WTC11 (cell line): ENCODE data around the gene SRCIN1. TPM values are rescaled to one million over a fixed set of nuclear protein-coding genes. Genes with fewer than 3 reads are reported as not detected.

Experiments
- ATAC-seq: fragments of 200-7000 bp; cut with Tn5 transposase; 2 replicates; pipeline ENCODE4 v1.10.0; 2021; ENCODE audit warnings: mild to moderate bottlenecking, moderate library complexity
- CTCF ChIA-PET: fragments of 300-600 bp; sonication (Branson Sonifier 250); formaldehyde crosslinking; loops from one replicate; lab custom pipeline; 2021; ENCODE audit warnings: antibody characterized with exemption; lab: Charles Lee
- POLR2A ChIA-PET: fragments of 350-600 bp; sonication (Branson Sonifier 250); formaldehyde crosslinking; loops from one replicate; lab custom pipeline; 2021; ENCODE audit warnings: antibody characterized with exemption; lab: Charles Lee
- DNase-seq: peaks from one replicate; pipeline ENCODE4 v3.0.0; 2021; ENCODE audit warnings: low spot score
- H3K27ac Mint-ChIP-seq: 2 replicates; pipeline ENCODE4 v1.8.0; 2021; ENCODE audit warnings: mixed read lengths
- H3K27me3 Mint-ChIP-seq: 2 replicates; pipeline ENCODE4 v1.8.0; 2021; ENCODE audit warnings: low read depth, mild to moderate bottlenecking, moderate library complexity, mixed read lengths
- H3K36me3 Mint-ChIP-seq: 2 replicates; pipeline ENCODE4 v1.8.0; 2021; ENCODE audit warnings: mixed read lengths
- H3K4me1 Mint-ChIP-seq: 2 replicates; pipeline ENCODE4 v1.8.0; 2022; ENCODE audit warnings: mixed read lengths
- H3K4me3 Mint-ChIP-seq: 2 replicates; pipeline ENCODE4 v1.8.0; 2021; ENCODE audit warnings: mild to moderate bottlenecking, moderate library complexity, mixed read lengths
- H3K9me3 Mint-ChIP-seq: 2 replicates; pipeline ENCODE4 v1.8.0; 2021; ENCODE audit warnings: mixed read lengths
- ARID4B ChIP-seq: sonication (generic); formaldehyde crosslinking; IDR thresholded peaks from 2 replicates; pipeline ENCODE4 v1.8.0; 2023; ENCODE audit warnings: missing genetic modification reagents, mild to moderate bottlenecking, borderline replicate concordance
- E2F5 ChIP-seq: sonication (generic); formaldehyde crosslinking; IDR thresholded peaks from 2 replicates; pipeline ENCODE4 v1.8.1; 2022; ENCODE audit warnings: mild to moderate bottlenecking, moderate library complexity, missing genetic modification reagents
- ERG ChIP-seq: fragments of 250-450 bp; sonication (Bioruptor Pico); IDR thresholded peaks from 2 replicates; pipeline ENCODE4 v1.8.0; 2021; ENCODE audit warnings: mild to moderate bottlenecking
- ETV6 ChIP-seq: sonication (generic); formaldehyde crosslinking; IDR thresholded peaks from 2 replicates; pipeline ENCODE4 v1.8.1; 2022; ENCODE audit warnings: mild to moderate bottlenecking, missing genetic modification reagents
- FOXJ3 ChIP-seq: sonication (generic); formaldehyde crosslinking; IDR thresholded peaks from 2 replicates; pipeline ENCODE4 v1.9.0; 2021; ENCODE audit warnings: missing genetic modification reagents, mild to moderate bottlenecking, borderline replicate concordance
- FOXP4 ChIP-seq: sonication (generic); formaldehyde crosslinking; IDR thresholded peaks from 2 replicates; pipeline ENCODE4 v1.8.0; 2022; ENCODE audit warnings: mild to moderate bottlenecking, missing genetic modification reagents
- GRHL2 ChIP-seq: fragments of 250-450 bp; sonication (Bioruptor Pico); IDR thresholded peaks from 2 replicates; pipeline ENCODE4 v1.8.0; 2022; ENCODE audit warnings: mild to moderate bottlenecking, moderate library complexity; ENCODE audit not compliant: insufficient replicate concordance, severe bottlenecking
- GTF2I ChIP-seq: fragments of 250-450 bp; sonication (Bioruptor Pico); conservative IDR thresholded peaks from 2 replicates; pipeline ENCODE4 v1.4.0; 2021; ENCODE audit warnings: mild to moderate bottlenecking
- IRF2 ChIP-seq: sonication (generic); formaldehyde crosslinking; IDR thresholded peaks from 2 replicates; pipeline ENCODE4 v1.8.0; 2022; ENCODE audit warnings: low read depth, missing genetic modification reagents, borderline replicate concordance
- JUN ChIP-seq: sonication (generic); formaldehyde crosslinking; IDR thresholded peaks from 2 replicates; pipeline ENCODE4 v1.8.0; 2023; ENCODE audit warnings: mild to moderate bottlenecking, missing genetic modification reagents
- MAX ChIP-seq: sonication (generic); formaldehyde crosslinking; IDR thresholded peaks from 2 replicates; pipeline ENCODE4 v1.8.0; 2022; ENCODE audit warnings: mild to moderate bottlenecking, missing genetic modification reagents
- NFATC4 ChIP-seq: fragments of 250-450 bp; sonication (Bioruptor Pico); IDR thresholded peaks from 2 replicates; pipeline ENCODE4 v1.9.0; 2021; ENCODE audit warnings: mild to moderate bottlenecking
- SOX15 ChIP-seq: fragments of 250-450 bp; sonication (Bioruptor Pico); IDR thresholded peaks from 2 replicates; pipeline ENCODE4 v1.9.0; 2021; ENCODE audit warnings: mild to moderate bottlenecking
- TCF7 ChIP-seq: sonication (generic); formaldehyde crosslinking; IDR thresholded peaks from 2 replicates; pipeline ENCODE4 v1.8.0; 2022; ENCODE audit warnings: mild to moderate bottlenecking, low read depth, missing genetic modification reagents, moderate library complexity
- TEAD1 ChIP-seq: sonication (generic); formaldehyde crosslinking; IDR thresholded peaks from 2 replicates; pipeline ENCODE4 v1.8.0; 2022; ENCODE audit warnings: mild to moderate bottlenecking, missing genetic modification reagents
- USF2 ChIP-seq: sonication (generic); formaldehyde crosslinking; IDR thresholded peaks from 2 replicates; pipeline ENCODE4 v1.8.1; 2023; ENCODE audit warnings: mild to moderate bottlenecking, missing genetic modification reagents, moderate library complexity
- ZNF121 ChIP-seq: sonication (generic); formaldehyde crosslinking; IDR thresholded peaks from 2 replicates; pipeline ENCODE4 v1.8.0; 2023; ENCODE audit warnings: missing genetic modification reagents
- ZNF512 ChIP-seq: sonication (generic); formaldehyde crosslinking; IDR thresholded peaks from 2 replicates; pipeline ENCODE4 v1.8.1; 2022; ENCODE audit warnings: missing genetic modification reagents, borderline replicate concordance
- ZNF532 ChIP-seq: fragments of 250-450 bp; sonication (Bioruptor Pico); IDR thresholded peaks from 2 replicates; pipeline ENCODE4 v1.9.0; 2021; ENCODE audit warnings: mild to moderate bottlenecking, borderline replicate concordance
- total RNA-seq: library from RNA; stranded (reverse); gene quantifications from 3 replicates; pipeline ENCODE4 v1.2.3, GENCODE V29; 2021

The SRCIN1 gene
- total RNA-seq, 1 experiment from 2014 or later = 17.3 TPM

- TF ChIP-seq MAX (CRISPR knock-in tag) = no peak
- no peak for TF ChIP-seq FOXP4 (CRISPR knock-in tag)
- TF ChIP-seq ZNF121 (CRISPR knock-in tag) = no peak
- no peak for TF ChIP-seq TCF7 (CRISPR knock-in tag)
- no peak for TF ChIP-seq TEAD1
- TF ChIP-seq ARID4B (CRISPR knock-in tag) = no peak
- no peak for TF ChIP-seq SOX15
- no peak for TF ChIP-seq GTF2I (CRISPR knock-in tag)
- TF ChIP-seq GRHL2 (CRISPR knock-in tag) = no peak
- TF ChIP-seq USF2 (CRISPR knock-in tag) = no peak
- no peak for TF ChIP-seq ERG (CRISPR knock-in tag)
- TF ChIP-seq JUN = no peak
- no peak for TF ChIP-seq ETV6 (CRISPR knock-in tag)
- no peak for TF ChIP-seq ZNF512 (CRISPR knock-in tag)
- TF ChIP-seq NFATC4 (CRISPR knock-in tag) = no peak
- TF ChIP-seq IRF2 = no peak
- no peak for TF ChIP-seq ZNF532 (CRISPR knock-in tag)
- no peak for TF ChIP-seq FOXJ3
- no peak for TF ChIP-seq E2F5
- no peak for DNase-seq
- Mint-ChIP-seq H3K4me1 (peaks cover 59% of the 10 kb centered on the region), H3K27me3 (peaks cover 93% of the 10 kb centered on the region), H3K36me3 (no peaks in the 10 kb centered on the region), H3K4me3 (no peak overlapping the region), H3K9me3 (no peaks in the 10 kb centered on the region), H3K27ac (no peak overlapping the region)
- ChIA-PET POLR2A (no interaction called here), CTCF (interaction anchor here (0.9 to 5.1 kb wide), 5 partner anchors 8 to 88 kb away, joined by 4 to 57 read pairs (median 25); no protein-coding TSS in a partner anchor)
- ATAC-seq = no peak
Observed at GRCh38 chr17:38575781-38576180, 30.0 kb downstream of the SRCIN1 start.
